Cardiac muscle cell (in vitro differentiated cells and primary cell): ENCODE data around the gene PRRG4. TPM values are rescaled to one million over a fixed set of nuclear protein-coding genes. Genes with fewer than 3 reads are reported as not detected.
A peak's percentile ranks its signal among the peaks of the same experiment; 100 is the strongest.
"Not testable (repeated sequence)": the region's sequence is repeated elsewhere in the genome, so short reads cannot be mapped to it uniquely, and the experiment has no call there.

Source experiments
- DNase-seq, 2 donors: peaks; one replicate each; pipeline versions ENCODE4 v3.0.0 to v3.0.0-alpha.2; 2010 to 2017; ENCODE audit warnings: low read depth in 1 of 2, low spot score in 1 of 2
- H3K27ac ChIP-seq: fragments of 200-600 bp; sonication (generic); 2 replicates; pipeline ENCODE4 v1.5.1; 2016
- H3K27me3 ChIP-seq: fragments of 200-600 bp; sonication (generic); 2 replicates; pipeline ENCODE4 v1.6.0; 2016; ENCODE audit warnings: control low read depth
- H3K36me3 ChIP-seq: fragments of 200-600 bp; sonication (generic); 2 replicates; pipeline ENCODE4 v1.5.1; 2016; ENCODE audit warnings: control low read depth
- H3K4me1 ChIP-seq: fragments of 200-600 bp; sonication (generic); 2 replicates; pipeline ENCODE4 v1.8.1; 2017; ENCODE audit warnings: low read depth, mild to moderate bottlenecking, mixed run types
- H3K4me3 ChIP-seq: fragments of 200-600 bp; sonication (generic); 2 replicates; pipeline ENCODE4 v1.5.1; 2016; ENCODE audit warnings: mild to moderate bottlenecking
- H3K9me3 ChIP-seq: fragments of 200-600 bp; sonication (generic); 2 replicates; pipeline ENCODE4 v1.5.1; 2017; ENCODE audit warnings: low read depth, mild to moderate bottlenecking, control low read depth
- CTCF ChIP-seq: IDR thresholded peaks from 2 replicates; pipeline ENCODE4 v1.5.1; 2012; ENCODE audit warnings: low read depth, mild to moderate bottlenecking, low read length
- polyA plus RNA-seq: library from polyadenylated mRNA; unstranded; fragments of >200 nt; fragmentation: Nextera tagmentation; extraction: Ambion mirVana; gene quantifications from 2 replicates; pipeline ENCODE4 v1.2.1, GENCODE V29; 2016
- total RNA-seq: library from RNA; depleted of rRNA; stranded (reverse); fragments of >200 nt; gene quantifications from 2 replicates; pipeline ENCODE4 v1.2.3, GENCODE V29; 2016

Gene PRRG4
- total and polyA plus RNA-seq, 2 experiments from 2014 or later: not detected

GRCh38 chr11:32852207-32852606 is 22.5 kb downstream of the PRRG4 start:
- DNase-seq: peak in 1 of 2 donors; percentile 55
- H3K27ac ChIP-seq: no peak overlapping the region

GRCh38 chr11:32855601-32856000 is 25.9 kb downstream of the PRRG4 start:
- Histone ChIP-seq H3K27me3 (peaks cover 3% of the 10 kb centered on the region), H3K36me3 (no peaks in the 10 kb centered on the region), H3K9me3 (no peaks in the 10 kb centered on the region), H3K4me3 (no peak overlapping the region), H3K4me1 (no peaks in the 10 kb centered on the region), H3K27ac (no peak overlapping the region)
- TF ChIP-seq CTCF: no peak
- no peak for DNase-seq

More at GRCh38 chr11:32852207-32852606, 22.5 kb downstream of the PRRG4 start:
- Histone ChIP-seq H3K9me3 (no peaks in the 10 kb centered on the region), H3K4me1 (no peaks in the 10 kb centered on the region), H3K4me3 (no peak overlapping the region), H3K27me3 (peaks cover 3% of the 10 kb centered on the region), H3K36me3 (no peaks in the 10 kb centered on the region)
- no peak for TF ChIP-seq CTCF

- no peak for TF ChIP-seq CTCF
- Histone ChIP-seq H3K36me3 (no peaks in the 10 kb centered on the region), H3K4me3 (no peak overlapping the region), H3K4me1 (no peaks in the 10 kb centered on the region), H3K27ac (no peak overlapping the region), H3K9me3 (no peaks in the 10 kb centered on the region), H3K27me3 (peaks cover 3% of the 10 kb centered on the region)
- no peak for DNase-seq
Measured at GRCh38 chr11:32858731-32859130, 29.0 kb downstream of the PRRG4 start.

- no peaks in the 10 kb centered on the region for H3K9me3 ChIP-seq
- TF ChIP-seq CTCF: no peak
Measured at GRCh38 chr11:32861850-32862577, 32.3 kb downstream of the PRRG4 start.

GRCh38 chr11:32864555-32864954 is 34.8 kb downstream of the PRRG4 start:
- Histone ChIP-seq H3K9me3 (no peaks in the 10 kb centered on the region), H3K27ac (no peak overlapping the region), H3K4me1 (no peaks in the 10 kb centered on the region), H3K36me3 (no peaks in the 10 kb centered on the region), H3K4me3 (no peak overlapping the region), H3K27me3 (no peaks in the 10 kb centered on the region)
- DNase-seq: no peak
- no peak for TF ChIP-seq CTCF

More at GRCh38 chr11:32861850-32862577, 32.3 kb downstream of the PRRG4 start:
- no peak for DNase-seq
- Histone ChIP-seq H3K27ac (no peak overlapping the region), H3K36me3 (no peaks in the 10 kb centered on the region), H3K4me1 (no peaks in the 10 kb centered on the region), H3K27me3 (no peaks in the 10 kb centered on the region), H3K4me3 (no peak overlapping the region)

GRCh38 chr11:32868752-32869151 is 39.0 kb downstream of the PRRG4 start:
- not testable (repeated sequence) for H3K4me3 ChIP-seq, H3K4me1 ChIP-seq, H3K27me3 ChIP-seq, DNase-seq, H3K27ac ChIP-seq, H3K9me3 ChIP-seq, H3K36me3 ChIP-seq
